Endothelial cell of umbilical vein (primary cell): Measurements from ENCODE around the gene PGS1. TPM values are rescaled to one million over a fixed set of nuclear protein-coding genes. Genes with fewer than 3 reads are reported as not detected.

Experiments used
- BruUV-seq: library from RNA; stranded (reverse); fragments of 400-500 nt; replicated peaks from 2 replicates; lab custom pipeline; 2021; lab: Mats Ljungman, UMichigan
- CTCF ChIA-PET: fragments of 300-600, 350-600 bp; sonication (Branson Sonifier 250); formaldehyde crosslinking; loops from one replicate; lab custom pipeline; 2021; ENCODE audit warnings: antibody characterized with exemption, inconsistent platforms; lab: Charles Lee
- POLR2A ChIA-PET: fragments of 300-600, 350-600 bp; sonication (Branson Sonifier 250); formaldehyde crosslinking; loops from one replicate; lab custom pipeline; 2021; ENCODE audit warnings: antibody characterized with exemption, inconsistent platforms; lab: Charles Lee
- DNase-seq: peaks from one replicate; pipeline ENCODE4 v3.0.0-alpha.2; 2011; ENCODE audit warnings: low read depth, low spot score
- FAIRE-seq: peaks from 2 replicates; lab custom pipeline; 2011; peaks lifted over from hg19 to GRCh38; lab: Jason Lieb, UNC
- H2AFZ ChIP-seq: 2 replicates; pipeline ENCODE4 v1.6.0; 2012; ENCODE audit warnings: low read depth, low read length, control low read depth, inconsistent platforms
- H3K27ac ChIP-seq: 2 replicates; pipeline ENCODE4 v1.5.1; 2011; ENCODE audit warnings: low read depth, mild to moderate bottlenecking, control low read depth, low read length, moderate library complexity; ENCODE audit not compliant: insufficient read depth
- H3K27me3 ChIP-seq, 2 experiments: 2 replicates each; pipeline versions ENCODE4 v1.6.0 to v1.6.1; 2011; ENCODE audit warnings: low read length in 2 of 2, mixed read lengths in 1 of 2; ENCODE audit not compliant: control insufficient read depth in 2 of 2, insufficient read depth in 2 of 2
- H3K36me3 ChIP-seq, 2 experiments: 2 replicates in 1 of 2; 3 replicates in 1 of 2; pipeline ENCODE4 v1.5.1; 2011; ENCODE audit warnings: low read length in 2 of 2, mild to moderate bottlenecking in 1 of 2, moderate library complexity in 1 of 2; ENCODE audit not compliant: control insufficient read depth in 2 of 2, insufficient read depth in 2 of 2; ENCODE audit errors: extremely low read depth in 1 of 2
- H3K4me1 ChIP-seq: 3 replicates; pipeline ENCODE4 v1.5.1; 2011; ENCODE audit warnings: mild to moderate bottlenecking, low read length; ENCODE audit not compliant: control insufficient read depth, insufficient read depth; ENCODE audit errors: extremely low read depth
- H3K4me2 ChIP-seq: 2 replicates; pipeline ENCODE4 v1.6.1; 2011; ENCODE audit warnings: low read length, control low read depth, mixed read lengths; ENCODE audit not compliant: insufficient read depth
- H3K4me3 ChIP-seq, 3 experiments: fragments of 200-600 bp in 1 of 3; sonication (generic), shearing (Covaris generic) in 1 of 3; replicated peaks in 1 of 3; 2 replicates each; pipeline ENCODE4 v1.5.1; 2011 to 2016; ENCODE audit warnings: control low read depth in 3 of 3, low read length in 3 of 3, mild to moderate bottlenecking in 2 of 3, inconsistent platforms in 1 of 3, low read depth in 1 of 3, moderate library complexity in 1 of 3; ENCODE audit not compliant: insufficient read depth in 1 of 3
- H3K79me2 ChIP-seq: 2 replicates; pipeline ENCODE4 v1.6.0; 2012; ENCODE audit warnings: low read length, inconsistent platforms; ENCODE audit not compliant: control insufficient read depth, insufficient read depth
- H3K9ac ChIP-seq: replicated peaks from 2 replicates; pipeline ENCODE3; 2011; ENCODE audit warnings: low read length, control low read depth; ENCODE audit not compliant: insufficient read depth; ENCODE audit errors: extremely low read depth
- H3K9me1 ChIP-seq: replicated peaks from 3 replicates; pipeline ENCODE4 v1.6.0; 2011; ENCODE audit warnings: mild to moderate bottlenecking, low read length; ENCODE audit not compliant: control insufficient read depth, insufficient read depth; ENCODE audit errors: extremely low read depth
- H3K9me3 ChIP-seq: replicated peaks from 2 replicates; pipeline ENCODE4 v1.5.1; 2012; ENCODE audit warnings: low read length, inconsistent platforms; ENCODE audit not compliant: control insufficient read depth, insufficient read depth
- H4K20me1 ChIP-seq: replicated peaks from 2 replicates; pipeline ENCODE3; 2011; ENCODE audit warnings: mild to moderate bottlenecking, low read length; ENCODE audit not compliant: control insufficient read depth, insufficient read depth; ENCODE audit errors: extremely low read depth
- CTCF ChIP-seq, 2 donors: IDR thresholded peaks; 1 replicate in 1 of 2; 2 replicates in 1 of 2; pipeline ENCODE4 v1.5.1; 2011; ENCODE audit warnings: low read length in 2 of 2, mild to moderate bottlenecking in 2 of 2, moderate library complexity in 2 of 2, control low read depth in 1 of 2, inconsistent platforms in 1 of 2, low read depth in 1 of 2; ENCODE audit not compliant: insufficient read depth in 1 of 2; ENCODE audit errors: extremely low read depth in 1 of 2
- EZH2 ChIP-seq: IDR thresholded peaks from 2 replicates; pipeline ENCODE4 v1.6.1; 2012; ENCODE audit warnings: borderline replicate concordance, low read depth, mild to moderate bottlenecking, moderate library complexity, low read length, inconsistent platforms; ENCODE audit not compliant: severe bottlenecking
- FOS ChIP-seq: IDR thresholded peaks from 2 replicates; pipeline ENCODE4 v1.6.1; 2011; ENCODE audit warnings: mild to moderate bottlenecking, low read length, moderate library complexity, borderline replicate concordance; ENCODE audit not compliant: insufficient read depth
- GATA2 ChIP-seq: IDR thresholded peaks from 2 replicates; pipeline ENCODE4 v1.7.0; 2011; ENCODE audit warnings: low read depth, mild to moderate bottlenecking, moderate library complexity, mixed read lengths, low read length; ENCODE audit not compliant: insufficient read length, insufficient read depth
- JUN ChIP-seq: IDR thresholded peaks from 2 replicates; pipeline ENCODE4 v1.6.1; 2011; ENCODE audit warnings: borderline replicate concordance, low read depth; ENCODE audit not compliant: insufficient read length, insufficient read depth
- MAX ChIP-seq: IDR thresholded peaks from 2 replicates; pipeline ENCODE4 v1.6.1; 2011; ENCODE audit not compliant: insufficient read depth, insufficient read length
- MYC ChIP-seq: IDR thresholded peaks from one replicate; pipeline ENCODE4 v1.6.1; 2011; ENCODE audit warnings: mild to moderate bottlenecking, low read depth, low read length
- POLR2A ChIP-seq: IDR thresholded peaks from 2 replicates; pipeline ENCODE4 v1.6.1; 2012; ENCODE audit warnings: low read depth, mild to moderate bottlenecking, control low read depth, low read length
- POLR2AphosphoS5 ChIP-seq: IDR thresholded peaks from 2 replicates; pipeline ENCODE4 v1.6.1; 2012; ENCODE audit warnings: low read depth, mild to moderate bottlenecking, control low read depth, low read length, moderate library complexity; ENCODE audit not compliant: insufficient read depth
- dilution Hi-C: fragments of 300-500 bp; cut with MboI; formaldehyde crosslinking; loops from one replicate; pipeline ENCODE4 v1.15.0; 2019; ENCODE audit warnings: low sequenced_read_pairs; ENCODE audit not compliant: extremely low pct_ligation_motif_present
- intact Hi-C: fragments of 100-400 bp; cut with micrococcal nuclease; formaldehyde crosslinking; loops from one replicate; pipeline ENCODE4 v1.10.0; 2022
- polyA plus RNA-seq, 4 experiments: library from polyadenylated mRNA; depleted of rRNA in 3 of 4; stranded (reverse) in 3 of 4; unstranded in 1 of 4; fragments of >200 nt; gene quantifications; 2 replicates each; pipeline versions ENCODE4 v1.2.1 to v1.2.3, GENCODE V29; 2011 to 2012; ENCODE audit warnings: missing spikeins in 1 of 4
- total RNA-seq: library from RNA; stranded (reverse); gene quantifications from 2 replicates; pipeline ENCODE4 v1.2.3, GENCODE V29; 2021

Gene PGS1
- total and polyA plus RNA-seq, 2 donors (not counting 3 experiments of a cell fraction or from before 2014, with no cell fraction given) = 50.8 to 66.0 TPM

- Histone ChIP-seq H3K27me3 (no peaks in the 10 kb centered on the region), H3K4me3 (no peak overlapping the region), H3K36me3 (no peaks in the 10 kb centered on the region), H3K27ac (no peak overlapping the region), H2AFZ (no peak overlapping the region), H3K4me2 (no peak overlapping the region), H3K79me2 (no peaks in the 10 kb centered on the region), H3K9ac (no peak overlapping the region), H4K20me1 (no peaks in the 10 kb centered on the region), H3K4me1 (peaks cover 23% of the 10 kb centered on the region), H3K9me1 (no peaks in the 10 kb centered on the region), H3K9me3 (no peaks in the 10 kb centered on the region)
- dilution Hi-C loops = no loop called here
- no peak for TF ChIP-seq EZH2
- TF ChIP-seq POLR2AphosphoS5 = no peak
- TF ChIP-seq FOS = no peak
- no peak for TF ChIP-seq MAX
- no peak for TF ChIP-seq CTCF (IDR thresholded peaks at IDR 0.05; ENCODE audit: extremely low read depth in 1 of 2, insufficient read depth in 1 of 2, low read depth in 1 of 2, low read length in 2 of 2)
- no peak for TF ChIP-seq GATA2
- TF ChIP-seq MYC = no peak
- TF ChIP-seq POLR2A = no peak
- TF ChIP-seq JUN = no peak
- ChIA-PET CTCF (interaction anchor here (1.0 to 3.4 kb wide), 5 partner anchors 9 to 24 kb away, joined by 4 to 17 read pairs (median 7); no protein-coding TSS in a partner anchor), POLR2A (interaction anchor here (0.5 kb wide), 1 partner anchor 15 kb away, joined by 11 read pairs; no protein-coding TSS in a partner anchor)
- FAIRE-seq = no peak
- intact Hi-C loops = no loop called here
- DNase-seq = no peak
- no TSS peak for BruUV-seq
Observed at GRCh38 chr17:78338486-78339259, 39.8 kb upstream of the PGS1 start.
